Measurements from ENCODE around the gene IMP4. TPM values are rescaled to one million over a fixed set of nuclear protein-coding genes. Genes with fewer than 3 reads are reported as not detected.

IMP4 gene
- total RNA-seq, 1 experiment from 2014 or later: 89.2 TPM

- no peak for TF ChIP-seq IRF1 (CRISPR knock-in tag; IDR thresholded peaks at IDR 0.05)
- no peak for TF ChIP-seq ZNF317 (CRISPR knock-in tag; IDR thresholded peaks at IDR 0.05; ENCODE audit: borderline replicate concordance, low read depth)
- no peak for TF ChIP-seq NR1H2 (CRISPR knock-in tag; IDR thresholded peaks at IDR 0.05)
- TF ChIP-seq ZNF532 (CRISPR knock-in tag; IDR thresholded peaks at IDR 0.05; ENCODE audit: borderline replicate concordance): no peak
- TF ChIP-seq E2F4 (CRISPR knock-in tag; IDR thresholded peaks at IDR 0.05; ENCODE audit: borderline replicate concordance, low read depth): peak; percentile 71; the same call in 1 of the 2 replicates
- TF ChIP-seq ZNF396 (CRISPR knock-in tag; IDR thresholded peaks at IDR 0.05; ENCODE audit: borderline replicate concordance): no peak
- TF ChIP-seq SOX15 (CRISPR knock-in tag; IDR thresholded peaks at IDR 0.05): no peak
- TF ChIP-seq, protein P1, sequence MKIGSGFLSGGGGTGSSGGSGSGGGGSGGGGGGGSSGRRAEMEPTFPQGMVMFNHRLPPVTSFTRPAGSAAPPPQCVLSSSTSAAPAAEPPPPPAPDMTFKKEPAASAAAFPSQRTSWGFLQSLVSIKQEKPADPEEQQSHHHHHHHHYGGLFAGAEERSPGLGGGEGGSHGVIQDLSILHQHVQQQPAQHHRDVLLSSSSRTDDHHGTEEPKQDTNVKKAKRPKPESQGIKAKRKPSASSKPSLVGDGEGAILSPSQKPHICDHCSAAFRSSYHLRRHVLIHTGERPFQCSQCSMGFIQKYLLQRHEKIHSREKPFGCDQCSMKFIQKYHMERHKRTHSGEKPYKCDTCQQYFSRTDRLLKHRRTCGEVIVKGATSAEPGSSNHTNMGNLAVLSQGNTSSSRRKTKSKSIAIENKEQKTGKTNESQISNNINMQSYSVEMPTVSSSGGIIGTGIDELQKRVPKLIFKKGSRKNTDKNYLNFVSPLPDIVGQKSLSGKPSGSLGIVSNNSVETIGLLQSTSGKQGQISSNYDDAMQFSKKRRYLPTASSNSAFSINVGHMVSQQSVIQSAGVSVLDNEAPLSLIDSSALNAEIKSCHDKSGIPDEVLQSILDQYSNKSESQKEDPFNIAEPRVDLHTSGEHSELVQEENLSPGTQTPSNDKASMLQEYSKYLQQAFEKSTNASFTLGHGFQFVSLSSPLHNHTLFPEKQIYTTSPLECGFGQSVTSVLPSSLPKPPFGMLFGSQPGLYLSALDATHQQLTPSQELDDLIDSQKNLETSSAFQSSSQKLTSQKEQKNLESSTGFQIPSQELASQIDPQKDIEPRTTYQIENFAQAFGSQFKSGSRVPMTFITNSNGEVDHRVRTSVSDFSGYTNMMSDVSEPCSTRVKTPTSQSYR (CRISPR knock-in tag; IDR thresholded peaks at IDR 0.05): no peak
- TF ChIP-seq, protein P2, sequence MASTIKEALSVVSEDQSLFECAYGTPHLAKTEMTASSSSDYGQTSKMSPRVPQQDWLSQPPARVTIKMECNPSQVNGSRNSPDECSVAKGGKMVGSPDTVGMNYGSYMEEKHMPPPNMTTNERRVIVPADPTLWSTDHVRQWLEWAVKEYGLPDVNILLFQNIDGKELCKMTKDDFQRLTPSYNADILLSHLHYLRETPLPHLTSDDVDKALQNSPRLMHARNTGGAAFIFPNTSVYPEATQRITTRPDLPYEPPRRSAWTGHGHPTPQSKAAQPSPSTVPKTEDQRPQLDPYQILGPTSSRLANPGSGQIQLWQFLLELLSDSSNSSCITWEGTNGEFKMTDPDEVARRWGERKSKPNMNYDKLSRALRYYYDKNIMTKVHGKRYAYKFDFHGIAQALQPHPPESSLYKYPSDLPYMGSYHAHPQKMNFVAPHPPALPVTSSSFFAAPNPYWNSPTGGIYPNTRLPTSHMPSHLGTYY (CRISPR knock-in tag; IDR thresholded peaks at IDR 0.05): no peak
- TF ChIP-seq FOXK1 (CRISPR knock-in tag; IDR thresholded peaks at IDR 0.05): peak; percentile 42; the same call in 1 of the 2 replicates
- TF ChIP-seq MYBL2 (CRISPR knock-in tag; IDR thresholded peaks at IDR 0.05): no peak
- TF ChIP-seq, protein P3, sequence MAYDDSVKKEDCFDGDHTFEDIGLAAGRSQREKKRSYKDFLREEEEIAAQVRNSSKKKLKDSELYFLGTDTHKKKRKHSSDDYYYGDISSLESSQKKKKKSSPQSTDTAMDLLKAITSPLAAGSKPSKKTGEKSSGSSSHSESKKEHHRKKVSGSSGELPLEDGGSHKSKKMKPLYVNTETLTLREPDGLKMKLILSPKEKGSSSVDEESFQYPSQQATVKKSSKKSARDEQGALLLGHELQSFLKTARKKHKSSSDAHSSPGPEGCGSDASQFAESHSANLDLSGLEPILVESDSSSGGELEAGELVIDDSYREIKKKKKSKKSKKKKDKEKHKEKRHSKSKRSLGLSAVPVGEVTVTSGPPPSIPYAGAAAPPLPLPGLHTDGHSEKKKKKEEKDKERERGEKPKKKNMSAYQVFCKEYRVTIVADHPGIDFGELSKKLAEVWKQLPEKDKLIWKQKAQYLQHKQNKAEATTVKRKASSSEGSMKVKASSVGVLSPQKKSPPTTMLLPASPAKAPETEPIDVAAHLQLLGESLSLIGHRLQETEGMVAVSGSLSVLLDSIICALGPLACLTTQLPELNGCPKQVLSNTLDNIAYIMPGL (CRISPR knock-in tag; IDR thresholded peaks at IDR 0.05): peak; percentile 99
- no peak for TF ChIP-seq ZNF671 (CRISPR knock-in tag; IDR thresholded peaks at IDR 0.05)
- peak; percentile 80; the same call in 1 of the 2 replicates for TF ChIP-seq RELA (CRISPR knock-in tag; IDR thresholded peaks at IDR 0.05; ENCODE audit: borderline replicate concordance)
- TF ChIP-seq SMAD3 (CRISPR knock-in tag; IDR thresholded peaks at IDR 0.05; ENCODE audit: borderline replicate concordance): no peak
- TF ChIP-seq ZBTB43 (CRISPR knock-in tag; IDR thresholded peaks at IDR 0.05): peak; percentile 68; the same call in 1 of the 2 replicates
- no peak for TF ChIP-seq PREB (CRISPR knock-in tag; IDR thresholded peaks at IDR 0.05; ENCODE audit: borderline replicate concordance)
- TF ChIP-seq GRHL2 (CRISPR knock-in tag; IDR thresholded peaks at IDR 0.05; ENCODE audit: insufficient replicate concordance, severe bottlenecking): no peak
- TF ChIP-seq CDX4 (CRISPR knock-in tag; IDR thresholded peaks at IDR 0.05; ENCODE audit: borderline replicate concordance): no peak
- peak; percentile 61 for TF ChIP-seq FOXP1 (CRISPR knock-in tag; IDR thresholded peaks at IDR 0.05; ENCODE audit: borderline replicate concordance)
- TF ChIP-seq TEAD1 (CRISPR knock-in tag; IDR thresholded peaks at IDR 0.05): peak; percentile 53
- no peak for TF ChIP-seq ZNF263 (CRISPR knock-in tag; IDR thresholded peaks at IDR 0.05; ENCODE audit: low read depth)
These were observed 29.5 kb downstream of the IMP4 start (continued) for GRCh38 chr2:130372055-130372832.

Measured in WTC11 (cell line).